SU-DHL-6 (cell line): ENCODE measurements around the gene SUV39H2.

Source experiments
- H2AFZ ChIP-seq: fragments of 200-600 bp; sonication (generic); 2 replicates; pipeline ENCODE4 v1.6.1; 2014; ENCODE audit warnings: low read depth, mild to moderate bottlenecking, moderate library complexity, mixed read lengths, antibody characterized with exemption, low read length; ENCODE audit not compliant: severe bottlenecking
- H3F3A ChIP-seq: fragments of 200-600 bp; shearing (Covaris generic); 2 replicates; pipeline ENCODE4 v1.6.0; 2016; ENCODE audit warnings: antibody characterized with exemption, mild to moderate bottlenecking; ENCODE audit not compliant: insufficient read depth
- H3K27ac ChIP-seq: fragments of 200-600 bp; sonication (generic); 2 replicates; pipeline ENCODE4 v1.5.1; 2016; ENCODE audit warnings: low read depth, mild to moderate bottlenecking, low read length, moderate library complexity, mixed read lengths
- H3K27me3 ChIP-seq: fragments of 200-600 bp; sonication (generic), shearing (Covaris generic); 2 replicates; pipeline ENCODE4 v1.6.0; 2014; ENCODE audit warnings: mild to moderate bottlenecking, low read length
- H3K36me3 ChIP-seq: fragments of 200-600 bp; sonication (generic); 2 replicates; pipeline ENCODE4 v1.6.1; 2014; ENCODE audit warnings: mild to moderate bottlenecking, low read length, mixed read lengths
- H3K4me2 ChIP-seq: fragments of 300-600, 200-600 bp; shearing (Covaris generic), sonication (generic); 2 replicates; pipeline ENCODE4 v1.6.0; 2014; ENCODE audit warnings: low read length, low read depth, mild to moderate bottlenecking; ENCODE audit not compliant: poor library complexity, severe bottlenecking
- H3K4me3 ChIP-seq: fragments of 200-600 bp; sonication (generic); 2 replicates; pipeline ENCODE4 v1.5.1; 2014; ENCODE audit warnings: antibody characterized with exemption, low read length, mild to moderate bottlenecking, mixed read lengths; ENCODE audit not compliant: insufficient read depth, poor library complexity, severe bottlenecking
- H3K79me2 ChIP-seq: fragments of 200-600 bp; sonication (generic); 2 replicates; pipeline ENCODE4 v1.6.1; 2014; ENCODE audit warnings: mild to moderate bottlenecking, low read length, moderate library complexity; ENCODE audit not compliant: insufficient read depth
- H3K9ac ChIP-seq: fragments of 200-600 bp; sonication (generic); 2 replicates; pipeline ENCODE4 v1.7.0; 2014; ENCODE audit warnings: mild to moderate bottlenecking, low read length
- H3K9me2 ChIP-seq: fragments of 200-600 bp; sonication (generic); replicated peaks from 2 replicates; pipeline ENCODE4 v1.6.1; 2014; ENCODE audit warnings: low read length; ENCODE audit not compliant: insufficient read depth
- H3K9me3 ChIP-seq: fragments of 200-600 bp; sonication (generic); 2 replicates; pipeline ENCODE4 v1.6.1; 2014; ENCODE audit warnings: low read length, mixed read lengths; ENCODE audit not compliant: insufficient read depth
- H4K20me1 ChIP-seq: fragments of 200-600 bp; sonication (generic); 2 replicates; pipeline ENCODE4 v1.6.1; 2014; ENCODE audit warnings: low read depth, mild to moderate bottlenecking, antibody characterized with exemption, low read length, moderate library complexity, mixed read lengths
- CTCF ChIP-seq: fragments of 200-600 bp; sonication (generic); IDR thresholded peaks from one replicate; pipeline ENCODE4 v1.5.1; 2017; ENCODE audit warnings: antibody characterized with exemption, mild to moderate bottlenecking, low read length, moderate library complexity; ENCODE audit not compliant: insufficient read depth, poor library complexity, severe bottlenecking
- EZH2phosphoT487 ChIP-seq: fragments of 200-600 bp; sonication (generic), shearing (Covaris generic); conservative IDR thresholded peaks from 2 replicates; pipeline ENCODE4 v1.6.1; 2018; ENCODE audit warnings: mild to moderate bottlenecking, antibody characterized with exemption, low read length, moderate library complexity, mixed read lengths

Gene SUV39H2

GRCh38 chr10:14844948-14845347, 33.7 kb upstream of the SUV39H2 start:
- H3K36me3 ChIP-seq, result peaks cover 31% of the 10 kb centered on the region
- peaks cover 17% of the 10 kb centered on the region; the same call in 1 of the 2 replicates for H3F3A ChIP-seq
- no peaks in the 10 kb centered on the region for H3K9me3 ChIP-seq

GRCh38 chr10:14852236-14852635, 26.4 kb upstream of the SUV39H2 start:
- no peaks in the 10 kb centered on the region for H3K27me3 ChIP-seq
- H4K20me1 ChIP-seq, result no peaks in the 10 kb centered on the region
- peaks cover 15% of the 10 kb centered on the region; the same call in 1 of the 2 replicates for H3F3A ChIP-seq
- TF ChIP-seq EZH2phosphoT487 (no peak), CTCF (no peak)
- H3K36me3 ChIP-seq, result peaks cover 29% of the 10 kb centered on the region; the same call in 1 of the 2 replicates
- no peak overlapping the region for H3K27ac ChIP-seq
- no peak overlapping the region for H2AFZ ChIP-seq
- H3K9me3 ChIP-seq, result no peaks in the 10 kb centered on the region
- H3K4me3 ChIP-seq, result no peak overlapping the region
- H3K9me2 ChIP-seq, result no peaks in the 10 kb centered on the region
- H3K4me2 ChIP-seq, result no peak overlapping the region
- H3K9ac ChIP-seq, result no peak overlapping the region
- no peaks in the 10 kb centered on the region for H3K79me2 ChIP-seq

More at GRCh38 chr10:14844948-14845347, 33.7 kb upstream of the SUV39H2 start:
- H3K9me2 ChIP-seq, result no peaks in the 10 kb centered on the region
- no peak overlapping the region for H3K9ac ChIP-seq
- no peak overlapping the region for H3K4me3 ChIP-seq
- TF ChIP-seq CTCF (no peak), EZH2phosphoT487 (no peak)
- H4K20me1 ChIP-seq, result peaks cover 3% of the 10 kb centered on the region; the same call in 1 of the 2 replicates
- no peak overlapping the region for H3K27ac ChIP-seq
- H3K79me2 ChIP-seq, result peaks cover 34% of the 10 kb centered on the region; the same call in 1 of the 2 replicates
- no peaks in the 10 kb centered on the region for H3K27me3 ChIP-seq
- H2AFZ ChIP-seq, result no peak overlapping the region
- no peak overlapping the region for H3K4me2 ChIP-seq

GRCh38 chr10:14855453-14855852, 23.2 kb upstream of the SUV39H2 start:
- no peaks in the 10 kb centered on the region for H3K9me3 ChIP-seq
- no peak overlapping the region for H2AFZ ChIP-seq
- no peak overlapping the region for H3K9ac ChIP-seq
- H3K4me2 ChIP-seq, result no peak overlapping the region
- peaks cover 5% of the 10 kb centered on the region; the same call in 1 of the 2 replicates for H3F3A ChIP-seq
- H3K36me3 ChIP-seq, result peaks cover 34% of the 10 kb centered on the region; the same call in 1 of the 2 replicates
- H3K27ac ChIP-seq, result no peak overlapping the region
- H3K79me2 ChIP-seq, result no peaks in the 10 kb centered on the region
- H3K9me2 ChIP-seq, result no peaks in the 10 kb centered on the region
- no peaks in the 10 kb centered on the region for H4K20me1 ChIP-seq
- no peaks in the 10 kb centered on the region for H3K27me3 ChIP-seq
- H3K4me3 ChIP-seq, result no peak overlapping the region
- no peak for TF ChIP-seq CTCF
- TF ChIP-seq EZH2phosphoT487, result no peak
